ENCODE measurements around the gene BAX. TPM values are rescaled to one million over a fixed set of nuclear protein-coding genes. Genes with fewer than 3 reads are reported as not detected.
"Not testable (repeated sequence)": the region's sequence is repeated elsewhere in the genome, so short reads cannot be mapped to it uniquely, and the experiment has no call there.

BAX gene
- total RNA-seq: 10 to 100 TPM; 15.3 to 22.7 TPM

DNA sequence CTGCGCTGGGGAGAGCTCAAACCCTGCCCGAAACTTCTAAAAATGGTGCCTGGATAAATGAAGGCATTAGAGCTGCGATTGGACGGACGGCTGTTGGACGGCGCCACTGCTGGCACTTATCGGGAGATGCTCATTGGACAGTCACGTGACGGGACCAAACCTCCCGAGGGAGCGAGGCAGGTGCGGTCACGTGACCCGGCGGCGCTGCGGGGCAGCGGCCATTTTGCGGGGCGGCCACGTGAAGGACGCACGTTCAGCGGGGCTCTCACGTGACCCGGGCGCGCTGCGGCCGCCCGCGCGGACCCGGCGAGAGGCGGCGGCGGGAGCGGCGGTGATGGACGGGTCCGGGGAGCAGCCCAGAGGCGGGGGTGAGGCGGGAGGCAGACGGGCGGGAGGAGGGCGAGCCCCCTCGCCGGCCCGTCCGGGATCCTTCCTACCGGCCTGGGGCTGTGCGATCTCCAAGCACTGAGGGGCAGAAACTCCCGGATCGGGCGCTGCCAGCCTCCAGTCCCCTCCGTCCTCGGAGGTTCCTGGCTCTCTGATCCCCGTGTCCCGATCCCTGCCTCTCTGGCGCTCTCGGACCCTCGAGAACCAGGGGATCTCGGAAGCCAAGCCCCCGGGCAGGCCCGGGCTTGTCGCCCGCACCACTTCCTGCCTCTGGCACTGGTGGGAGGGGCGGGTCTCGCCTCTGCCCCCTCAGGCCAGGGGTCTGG lies at the start of gene BAX:
TSS of gene BAX (plus strand) at position 281 of the 713 bp plus-strand sequence. CDS start at position 335, 54 bp downstream.
- WGBS, 2 donors: 0% methylated on average over 1 to 71 of the region's 71 CpGs
- H3K9me3 ChIP-seq: no peaks in the 10 kb centered on the region
- DNase-seq (peak; percentile 97 to 98 (median 98)), ATAC-seq (peak; percentile 94)
- intact Hi-C loops (cut with DNase I): no loop called here
- TF ChIP-seq, protein P1, sequence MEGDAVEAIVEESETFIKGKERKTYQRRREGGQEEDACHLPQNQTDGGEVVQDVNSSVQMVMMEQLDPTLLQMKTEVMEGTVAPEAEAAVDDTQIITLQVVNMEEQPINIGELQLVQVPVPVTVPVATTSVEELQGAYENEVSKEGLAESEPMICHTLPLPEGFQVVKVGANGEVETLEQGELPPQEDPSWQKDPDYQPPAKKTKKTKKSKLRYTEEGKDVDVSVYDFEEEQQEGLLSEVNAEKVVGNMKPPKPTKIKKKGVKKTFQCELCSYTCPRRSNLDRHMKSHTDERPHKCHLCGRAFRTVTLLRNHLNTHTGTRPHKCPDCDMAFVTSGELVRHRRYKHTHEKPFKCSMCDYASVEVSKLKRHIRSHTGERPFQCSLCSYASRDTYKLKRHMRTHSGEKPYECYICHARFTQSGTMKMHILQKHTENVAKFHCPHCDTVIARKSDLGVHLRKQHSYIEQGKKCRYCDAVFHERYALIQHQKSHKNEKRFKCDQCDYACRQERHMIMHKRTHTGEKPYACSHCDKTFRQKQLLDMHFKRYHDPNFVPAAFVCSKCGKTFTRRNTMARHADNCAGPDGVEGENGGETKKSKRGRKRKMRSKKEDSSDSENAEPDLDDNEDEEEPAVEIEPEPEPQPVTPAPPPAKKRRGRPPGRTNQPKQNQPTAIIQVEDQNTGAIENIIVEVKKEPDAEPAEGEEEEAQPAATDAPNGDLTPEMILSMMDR (IDR thresholded peaks at IDR 0.05): peak in 1 of 7 experiments; percentile 45
- peak in 2 of 3 donors; percentile 48 to 55 for TF ChIP-seq POLR2A (IDR thresholded peaks at IDR 0.05)
- H3K27ac ChIP-seq: peak within 1 kb of the TSS in 3 of 4 donors; percentile 41 to 74 (median 68)
- peaks cover 18% of the 10 kb centered on the region for H3K4me1 ChIP-seq
- no peaks in the 10 kb centered on the region for H3K27me3 ChIP-seq
- no peaks in the 10 kb centered on the region for H3K36me3 ChIP-seq (replicated peaks in 1 of 2; ENCODE audit: insufficient read depth in 1 of 2, low read depth in 2 of 2)
- peak within 1 kb of the TSS; percentile 18 to 55 for H3K4me3 ChIP-seq

DNA sequence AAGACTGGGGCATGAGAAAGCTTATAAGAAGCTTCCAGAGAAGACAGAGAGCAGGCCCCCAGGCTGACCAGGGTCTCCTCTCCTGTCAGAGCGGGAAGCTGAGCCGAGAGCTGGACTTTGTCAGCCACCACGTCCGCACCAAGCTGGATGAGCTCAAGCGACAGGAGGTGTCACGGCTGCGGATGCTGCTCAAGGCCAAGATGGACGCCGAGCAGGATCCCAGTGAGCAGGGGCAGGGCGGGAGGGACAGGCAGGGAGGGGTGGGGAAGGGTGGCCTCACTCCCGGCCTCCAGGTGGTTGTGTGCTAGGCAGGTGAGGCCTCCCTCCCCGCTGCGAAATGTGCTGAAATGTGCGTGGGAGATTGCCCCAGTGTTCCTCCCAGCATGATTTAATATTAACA lies 49.0 kb upstream of the BAX start:
- no peak for DNase-seq
- TF ChIP-seq, protein P1 (IDR thresholded peaks at IDR 0.05): no peak
- TF ChIP-seq POLR2A (IDR thresholded peaks at IDR 0.05): no peak
- 86 to 94% methylated on average over 5 to 14 of the region's 14 CpGs for WGBS, 2 donors
- no peak overlapping the region for H3K27ac ChIP-seq
- no peak for ATAC-seq
- H3K36me3 ChIP-seq (replicated peaks in 1 of 2; ENCODE audit: insufficient read depth in 1 of 2, low read depth in 2 of 2): peaks cover 0 to 12% of the 10 kb centered on the region in 2 donors
- H3K4me1 ChIP-seq: peaks cover 20% of the 10 kb centered on the region
- H3K9me3 ChIP-seq: no peaks in the 10 kb centered on the region
- no peak overlapping the region for H3K4me3 ChIP-seq
- no peaks in the 10 kb centered on the region for H3K27me3 ChIP-seq
- intact Hi-C loops (cut with DNase I): no loop called here

DNA sequence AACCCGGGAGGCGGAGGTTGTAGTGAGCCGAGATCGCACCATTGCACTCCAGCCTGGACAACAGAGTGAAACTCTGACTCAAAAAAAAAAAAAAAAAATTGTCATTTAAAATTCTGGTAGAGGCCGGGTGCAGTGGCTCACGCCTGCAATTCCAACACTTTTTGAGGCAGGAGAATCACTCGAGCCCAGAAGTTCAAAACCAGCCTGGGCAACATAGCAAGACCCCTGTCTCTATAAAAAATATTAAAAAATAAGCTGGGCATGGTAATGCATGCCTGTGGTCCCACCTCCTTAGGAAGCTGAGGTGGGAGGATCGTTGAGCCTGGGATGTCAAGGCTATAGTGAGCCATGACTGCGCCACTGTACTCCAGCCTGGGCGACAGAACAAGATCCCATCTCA lies 48.4 kb upstream of the BAX start:
- H3K4me3 ChIP-seq: no peak overlapping the region
- peaks cover 13% of the 10 kb centered on the region for H3K4me1 ChIP-seq
- WGBS, 2 donors: 96 to 98% methylated on average over 10 of the region's 10 CpGs
- no peaks in the 10 kb centered on the region for H3K9me3 ChIP-seq
- H3K36me3 ChIP-seq (replicated peaks in 1 of 2; ENCODE audit: insufficient read depth in 1 of 2, low read depth in 2 of 2): peaks cover 0 to 13% of the 10 kb centered on the region in 2 donors
- ATAC-seq (no peak), DNase-seq (no peak)
- H3K27me3 ChIP-seq: no peaks in the 10 kb centered on the region
- no peak overlapping the region for H3K27ac ChIP-seq
- no peak for TF ChIP-seq POLR2A (IDR thresholded peaks at IDR 0.05)
- TF ChIP-seq, protein P1 (IDR thresholded peaks at IDR 0.05): no peak
- intact Hi-C loops (cut with DNase I): no loop called here

DNA sequence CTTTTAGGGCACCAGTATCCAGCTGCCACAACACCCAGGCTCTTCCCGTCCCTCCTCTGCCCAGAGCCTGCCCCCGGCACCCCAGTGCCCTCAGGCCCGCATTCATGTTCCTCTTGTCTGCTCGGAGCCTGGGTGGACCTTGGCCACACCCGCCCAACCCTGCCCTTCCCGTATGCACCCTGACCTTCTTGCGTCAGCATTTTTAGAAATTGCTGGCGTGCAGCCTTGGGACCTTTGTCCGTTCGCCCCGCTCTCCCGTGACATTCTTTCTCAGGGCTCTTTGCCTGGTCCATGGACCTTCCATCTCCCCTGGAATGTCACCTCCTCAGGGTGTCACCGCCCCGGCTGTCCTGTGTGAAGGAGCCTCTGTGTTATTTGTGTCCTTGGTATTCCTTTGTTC lies 47.0 kb upstream of the BAX start:
- ATAC-seq (no peak), DNase-seq (no peak)
- no peak for TF ChIP-seq POLR2A (IDR thresholded peaks at IDR 0.05)
- TF ChIP-seq, protein P1 (IDR thresholded peaks at IDR 0.05): no peak
- H3K27me3 ChIP-seq: no peaks in the 10 kb centered on the region
- peaks cover 0 to 15% of the 10 kb centered on the region in 2 donors for H3K36me3 ChIP-seq (replicated peaks in 1 of 2; ENCODE audit: insufficient read depth in 1 of 2, low read depth in 2 of 2)
- WGBS, 2 donors: 91% methylated on average over 13 to 14 of the region's 14 CpGs
- H3K27ac ChIP-seq: no peak overlapping the region
- H3K4me3 ChIP-seq: no peak overlapping the region
- intact Hi-C loops (cut with DNase I): no loop called here
- no peaks in the 10 kb centered on the region for H3K9me3 ChIP-seq
- H3K4me1 ChIP-seq: no peaks in the 10 kb centered on the region

DNA sequence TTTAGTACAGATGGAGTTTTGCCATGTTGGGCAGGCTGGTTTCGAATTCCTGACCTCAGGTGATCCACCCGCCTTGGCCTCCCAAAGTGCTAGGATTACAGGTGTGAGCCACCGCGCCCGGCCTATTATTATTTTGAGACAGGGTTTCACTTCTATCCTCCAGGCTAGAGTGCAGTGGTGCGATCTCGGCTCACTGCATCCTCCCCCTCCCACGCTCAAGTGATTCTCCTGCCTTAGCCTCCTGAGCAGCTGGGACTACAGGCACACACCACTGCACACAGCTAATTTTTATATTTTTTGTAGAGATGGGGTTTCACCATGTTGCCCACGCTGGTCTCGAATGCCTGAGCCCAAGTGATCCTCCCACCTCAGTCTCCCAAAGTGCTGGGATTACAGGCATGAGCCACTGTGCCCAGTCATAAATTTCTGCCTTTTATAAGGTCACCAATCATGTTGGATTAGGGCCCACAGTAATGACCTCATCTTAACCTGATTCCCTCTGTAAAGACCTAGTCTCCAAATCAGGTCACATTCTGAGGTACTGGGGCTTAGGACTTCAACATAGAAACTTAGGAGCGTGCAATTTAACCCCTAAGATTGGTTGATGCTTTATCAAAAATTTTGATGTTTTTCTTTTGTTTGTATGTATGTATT lies 45.1 kb upstream of the BAX start:
- H3K4me3 ChIP-seq; H3K9me3 ChIP-seq; H3K27ac ChIP-seq; DNase-seq; H3K27me3 ChIP-seq; intact Hi-C loops (cut with DNase I); ATAC-seq; H3K4me1 ChIP-seq: not testable (repeated sequence)
- peaks cover 7 to 20% of the 10 kb centered on the region in 2 donors for H3K36me3 ChIP-seq (replicated peaks in 1 of 2; ENCODE audit: insufficient read depth in 1 of 2, low read depth in 2 of 2)
- WGBS, 2 donors: 91 to 95% methylated on average over 11 of the region's 11 CpGs

Measured in body of pancreas (tissue), 4 donors.